HepG2 (cell line): ENCODE results near the gene ANKRD52. TPM values are rescaled to one million over a fixed set of nuclear protein-coding genes. Genes with fewer than 3 reads are reported as not detected.

Experiments used
- E2F5 ChIP-seq: sonication (generic); formaldehyde crosslinking; conservative IDR thresholded peaks from 2 replicates; pipeline ENCODE4 v1.4.0; 2020; ENCODE audit warnings: missing genetic modification reagents
- FOXP1 ChIP-seq, 2 experiments: fragments of 450-650 bp in 1 of 2; IDR thresholded peaks; 2 replicates each; pipeline ENCODE4 v1.6.1; 2017 to 2018; ENCODE audit warnings: antibody characterized with exemption in 1 of 2
- HOMEZ ChIP-seq: IDR thresholded peaks from 2 replicates; pipeline ENCODE4 v1.6.1; 2016; ENCODE audit warnings: low read depth
- IRX3 ChIP-seq: sonication (generic); formaldehyde crosslinking; IDR thresholded peaks from 2 replicates; pipeline ENCODE4 v1.8.1; 2023; ENCODE audit warnings: mild to moderate bottlenecking, low read depth, missing genetic modification reagents, borderline replicate concordance
- KDM3A ChIP-seq: IDR thresholded peaks from 2 replicates; pipeline ENCODE4 v1.6.1; 2018; ENCODE audit warnings: low read depth, missing compliant biosample characterization
- MXI1 ChIP-seq: IDR thresholded peaks from 3 replicates; pipeline ENCODE4 v1.6.1; 2012; ENCODE audit warnings: low read depth, low read length, inconsistent platforms, borderline replicate concordance
- PHF21A ChIP-seq: sonication (generic); formaldehyde crosslinking; IDR thresholded peaks from 2 replicates; pipeline ENCODE4 v1.5.0; 2020; ENCODE audit warnings: mild to moderate bottlenecking, missing genetic modification reagents
- ZBTB7A ChIP-seq: sonication (generic); formaldehyde crosslinking; IDR thresholded peaks from 2 replicates; pipeline ENCODE4 v1.8.0; 2022; ENCODE audit warnings: mild to moderate bottlenecking, missing genetic modification reagents
- ZNF280B ChIP-seq: sonication (generic); formaldehyde crosslinking; IDR thresholded peaks from 2 replicates; pipeline ENCODE4 v1.5.0; 2020; ENCODE audit warnings: missing genetic modification reagents, mild to moderate bottlenecking, borderline replicate concordance
- ZNF407 ChIP-seq: sonication (generic); formaldehyde crosslinking; IDR thresholded peaks from one replicate; pipeline ENCODE4 v1.5.1; 2020; ENCODE audit warnings: mild to moderate bottlenecking, missing genetic modification reagents; ENCODE audit errors: not compliant biosample characterization
- ZNF414 ChIP-seq: sonication (generic); formaldehyde crosslinking; IDR thresholded peaks from 2 replicates; pipeline ENCODE4 v1.5.0; 2020; ENCODE audit warnings: missing genetic modification reagents
- ZNF530 ChIP-seq: sonication (generic); formaldehyde crosslinking; IDR thresholded peaks from 2 replicates; pipeline ENCODE4 v1.5.0; 2020; ENCODE audit warnings: low read depth, mild to moderate bottlenecking, missing genetic modification reagents
- polyA plus RNA-seq, 8 experiments: library from polyadenylated mRNA; depleted of rRNA in 3 of 8; stranded (reverse) in 7 of 8; unstranded in 1 of 8; fragments of >200 nt; fragmentation: Illumina TruSeq in 4 of 8; extraction: Trizol in 4 of 8; gene quantifications; 2 replicates each; pipeline versions ENCODE4 v1.2.1 to v1.2.3, GENCODE V29; 2011 to 2016; ENCODE audit warnings: low read depth in 4 of 8, missing spikeins in 1 of 8, mixed read lengths in 1 of 8; ENCODE audit not compliant: insufficient read depth in 1 of 8
- total RNA-seq, 5 experiments: library from RNA; depleted of rRNA; stranded (reverse); fragments of >200 nt; fragmentation: Illumina TruSeq; extraction: Trizol; gene quantifications; 2 replicates each; pipeline ENCODE4 v1.2.3, GENCODE V29; 2016; ENCODE audit warnings: low read depth in 1 of 5

The ANKRD52 gene
- total and polyA plus RNA-seq, 2 of the 13 experiments (the other 11 are each of a cell fraction or from before 2014, with no cell fraction given), result 7.8 to 9.2 TPM

- TF ChIP-seq ZNF414 (CRISPR knock-in tag), result 0 out of 2 replicates have a peak, but pooled peaks have one; percentile 9
- TF ChIP-seq IRX3 (CRISPR knock-in tag), result no peak
- TF ChIP-seq ZBTB7A, result no peak
- TF ChIP-seq ZNF407, result no peak
- TF ChIP-seq KDM3A (CRISPR knock-in tag), result 0 out of 2 replicates have a peak, but pooled peaks have one; percentile 22
- no peak for TF ChIP-seq ZNF530
- TF ChIP-seq E2F5 (CRISPR knock-in tag), result no peak
- no peak for TF ChIP-seq HOMEZ (CRISPR knock-in tag)
- TF ChIP-seq MXI1, result peak; percentile 62; the same call in 1 of the 3 replicates
- TF ChIP-seq PHF21A (CRISPR knock-in tag), result no peak
- 0 out of 2 replicates have a peak, but pooled peaks have one; percentile 26 for TF ChIP-seq ZNF280B (CRISPR knock-in tag)
- TF ChIP-seq FOXP1 (IDR thresholded peaks at IDR 0.05), result no peak
- no peak for TF ChIP-seq FOXP1 (CRISPR knock-in tag; IDR thresholded peaks at IDR 0.05)
Observed at GRCh38 chr12:56189099-56189917, 68.9 kb downstream of the ANKRD52 start, which contains the start of gene SMARCC2 (continued).
